ENCODE data around the gene TMEM220.
"Not testable (repeated sequence)": the region's sequence is repeated elsewhere in the genome, so short reads cannot be mapped to it uniquely, and the experiment has no call there.

Gene TMEM220

DNA sequence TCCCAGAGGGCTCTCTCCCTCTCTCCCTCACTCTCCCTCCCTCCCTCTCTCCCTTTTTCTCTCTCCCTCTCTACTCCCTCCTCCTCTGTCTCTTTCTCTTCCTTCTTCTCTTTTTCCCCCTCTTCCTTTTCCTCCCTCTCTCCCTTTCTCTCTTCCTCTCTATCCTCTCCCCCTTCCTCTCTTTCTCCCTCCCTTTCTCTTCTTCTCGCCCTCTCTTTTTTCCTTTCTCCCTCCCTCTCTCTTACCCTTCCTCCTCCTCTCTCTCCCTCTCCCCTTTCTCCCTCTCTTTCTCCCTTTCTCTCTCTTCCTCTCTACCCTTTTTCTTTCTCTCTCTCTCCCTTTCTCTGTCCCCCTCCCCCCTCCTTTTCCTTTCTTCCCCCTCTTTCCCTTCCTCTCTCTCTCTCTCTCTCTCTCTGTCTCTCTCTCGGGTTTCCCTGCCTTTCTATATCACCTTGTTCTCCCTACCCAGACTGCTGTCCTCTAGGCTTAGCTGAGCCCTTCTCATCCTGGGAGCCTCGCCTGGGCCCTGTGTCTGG, 25.8 kb upstream of the TMEM220 start:
- H3K4me3 ChIP-seq (ENCODE audit: low read depth, low read length) = no peak overlapping the region

GRCh38 chr17:10754861-10755591, 25.2 kb upstream of the TMEM220 start:
- H3K4me3 ChIP-seq (ENCODE audit: low read depth, low read length) = peak overlapping the region; percentile 1

- H3K4me3 ChIP-seq (ENCODE audit: low read depth, low read length) = no peak overlapping the region
Observed at GRCh38 chr17:10754109-10754508, 24.3 kb upstream of the TMEM220 start.

GRCh38 chr17:10752696-10753095, 22.9 kb upstream of the TMEM220 start:
- no peak overlapping the region for H3K4me3 ChIP-seq (ENCODE audit: low read depth, low read length)

- no peak overlapping the region for H3K4me3 ChIP-seq (ENCODE audit: low read depth, low read length)
Observed at GRCh38 chr17:10751563-10751962, 21.7 kb upstream of the TMEM220 start.

- H3K4me3 ChIP-seq (ENCODE audit: low read depth, low read length) = no peak overlapping the region
Observed at GRCh38 chr17:10750210-10750609, 20.4 kb upstream of the TMEM220 start.

GRCh38 chr17:10748531-10749181, 18.8 kb upstream of the TMEM220 start:
- H3K4me3 ChIP-seq (ENCODE audit: low read depth, low read length) = no peak overlapping the region

- no peak overlapping the region for H3K4me3 ChIP-seq (ENCODE audit: low read depth, low read length)
Observed at GRCh38 chr17:10745231-10745630, 15.4 kb upstream of the TMEM220 start.

- H3K4me3 ChIP-seq (ENCODE audit: low read depth, low read length) = no peak overlapping the region
Observed at GRCh38 chr17:10744501-10745000, 14.7 kb upstream of the TMEM220 start.

GRCh38 chr17:10743316-10744009, 13.6 kb upstream of the TMEM220 start:
- no peak overlapping the region for H3K4me3 ChIP-seq (ENCODE audit: low read depth, low read length)

- no peak overlapping the region for H3K4me3 ChIP-seq (ENCODE audit: low read depth, low read length)
Observed at GRCh38 chr17:10742431-10742830, 12.6 kb upstream of the TMEM220 start.

GRCh38 chr17:10741416-10742135, 11.8 kb upstream of the TMEM220 start:
- H3K4me3 ChIP-seq (ENCODE audit: low read depth, low read length) = no peak overlapping the region

DNA sequence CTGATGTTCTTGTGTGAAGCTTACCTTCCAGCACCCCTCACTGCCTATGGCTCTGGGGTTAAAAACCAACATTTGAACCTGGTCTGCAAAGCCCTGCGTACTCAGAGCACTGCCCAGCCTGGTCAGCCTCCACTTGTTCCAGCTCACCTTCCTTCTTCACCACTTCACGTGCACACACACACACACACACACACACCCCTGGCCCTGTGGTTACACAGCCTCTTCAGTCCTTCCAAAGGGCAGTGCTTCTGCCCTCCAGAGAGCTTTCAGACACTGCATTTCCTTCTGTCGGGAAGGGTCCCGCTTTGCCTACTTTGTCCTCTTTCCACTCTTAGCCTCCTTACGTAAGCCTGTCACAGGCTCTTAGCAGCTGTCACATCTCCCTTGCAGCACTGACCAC, 9.6 kb upstream of the TMEM220 start:
- H3K4me3 ChIP-seq (ENCODE audit: low read depth, low read length) = no peak overlapping the region

GRCh38 chr17:10738521-10739258, 8.9 kb upstream of the TMEM220 start:
- H3K4me3 ChIP-seq (ENCODE audit: low read depth, low read length) = no peak overlapping the region

DNA sequence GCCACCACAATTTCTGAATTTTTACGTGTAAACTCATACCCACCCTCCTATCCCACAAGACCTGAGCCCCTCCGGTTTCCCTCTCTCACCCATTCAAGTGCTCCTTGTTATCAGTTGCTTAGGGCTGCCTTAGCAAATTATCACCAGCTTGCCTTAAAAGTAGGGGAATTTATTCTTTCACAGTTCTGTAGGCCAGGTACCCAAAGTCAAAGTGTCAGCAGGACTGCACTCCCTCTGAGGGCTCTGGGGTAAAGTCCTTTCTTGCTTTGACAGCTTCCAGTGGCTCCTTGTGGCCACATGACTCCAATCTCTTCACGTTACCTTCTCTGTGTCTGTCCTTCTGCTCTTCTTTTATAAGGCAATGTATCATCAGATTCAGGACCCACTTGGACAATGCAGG, 7.9 kb upstream of the TMEM220 start:
- no peak overlapping the region for H3K4me3 ChIP-seq (ENCODE audit: low read depth, low read length)

DNA sequence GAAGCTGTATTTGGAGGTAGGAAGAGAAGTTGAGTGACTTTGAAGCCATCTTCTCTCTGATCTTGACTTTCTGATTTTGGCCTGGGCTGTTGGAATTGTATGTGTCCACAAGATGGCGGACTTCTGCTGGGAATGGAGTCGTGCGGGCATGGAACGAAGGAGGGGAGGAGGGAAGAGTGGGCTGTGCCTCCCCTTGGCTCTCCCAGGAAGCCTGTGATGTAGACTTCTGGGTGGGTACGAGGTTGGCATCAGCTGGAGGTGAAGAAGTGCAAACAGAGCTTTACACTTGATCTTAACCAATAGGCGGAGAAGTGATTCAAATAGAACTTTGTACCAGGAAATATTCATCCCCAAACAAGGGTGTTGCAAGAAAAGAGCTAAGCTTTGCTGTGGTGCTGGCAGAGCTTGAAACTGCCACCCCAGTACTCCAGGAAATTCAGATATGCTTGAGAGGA, 7.4 kb upstream of the TMEM220 start:
- H3K4me3 ChIP-seq (ENCODE audit: low read depth, low read length) = no peak overlapping the region

DNA sequence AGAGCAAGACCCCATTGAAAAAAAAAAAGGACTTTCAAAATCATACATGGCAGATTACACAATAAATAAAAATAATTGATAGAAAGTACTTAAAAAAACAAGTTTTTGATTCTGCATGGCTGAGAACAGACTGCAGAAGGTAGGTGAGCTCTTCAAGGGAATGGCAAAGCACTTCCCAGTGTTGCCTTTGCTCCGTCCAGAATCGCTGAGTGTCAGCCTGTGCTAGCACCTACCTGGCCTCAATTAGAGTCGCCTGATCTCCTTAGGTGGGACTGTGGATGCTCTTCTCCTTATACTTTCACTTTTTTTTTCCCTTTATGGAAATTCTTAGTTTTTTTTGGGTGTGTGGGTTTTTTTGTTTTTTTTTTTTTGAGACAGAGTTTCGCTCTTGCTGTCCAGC, 6.0 kb upstream of the TMEM220 start:
- H3K4me3 ChIP-seq (ENCODE audit: low read depth, low read length) = no peak overlapping the region

DNA sequence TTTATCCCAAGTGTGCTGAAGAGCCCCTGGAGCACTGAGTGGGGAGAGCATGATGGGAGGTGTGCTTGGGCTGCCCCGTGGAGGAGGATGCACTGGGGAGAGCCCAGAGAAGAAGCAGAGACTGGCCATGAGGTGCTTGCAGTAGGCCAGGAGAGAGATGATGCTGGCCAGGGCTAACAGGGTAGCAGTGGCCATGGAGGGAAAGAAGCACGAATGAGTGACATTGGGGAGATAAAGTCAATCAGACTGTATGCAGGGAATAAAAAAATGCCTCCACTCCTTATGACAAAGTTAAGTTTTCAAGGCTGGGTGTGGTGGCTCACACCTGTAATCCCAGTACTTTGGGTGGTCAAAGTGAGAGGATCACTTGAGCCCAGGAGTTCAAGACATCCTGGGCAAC, 5.4 kb upstream of the TMEM220 start:
- H3K4me3 ChIP-seq (ENCODE audit: low read depth, low read length) = no peak overlapping the region

DNA sequence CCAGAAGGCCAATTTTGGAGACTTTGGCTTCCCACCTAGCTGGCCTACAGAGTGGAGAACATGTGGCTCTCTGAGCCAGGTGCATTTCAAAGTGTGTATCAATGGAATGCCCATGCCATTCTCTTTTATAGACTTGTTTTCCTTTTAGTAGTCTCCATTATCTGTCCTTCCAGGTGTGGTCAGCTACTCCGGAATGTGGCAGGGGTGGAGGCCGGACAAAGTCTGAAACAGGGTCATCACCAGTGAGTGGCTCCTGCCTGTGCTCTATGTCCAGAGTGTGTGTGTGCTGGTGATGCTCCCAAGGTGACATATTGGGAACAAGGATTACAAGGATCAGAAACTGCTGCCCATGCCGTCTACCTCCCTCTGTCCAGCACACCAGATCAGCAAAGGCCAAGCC, 3.8 kb upstream of the TMEM220 start:
- no peak overlapping the region for H3K4me3 ChIP-seq (ENCODE audit: low read depth, low read length)

DNA sequence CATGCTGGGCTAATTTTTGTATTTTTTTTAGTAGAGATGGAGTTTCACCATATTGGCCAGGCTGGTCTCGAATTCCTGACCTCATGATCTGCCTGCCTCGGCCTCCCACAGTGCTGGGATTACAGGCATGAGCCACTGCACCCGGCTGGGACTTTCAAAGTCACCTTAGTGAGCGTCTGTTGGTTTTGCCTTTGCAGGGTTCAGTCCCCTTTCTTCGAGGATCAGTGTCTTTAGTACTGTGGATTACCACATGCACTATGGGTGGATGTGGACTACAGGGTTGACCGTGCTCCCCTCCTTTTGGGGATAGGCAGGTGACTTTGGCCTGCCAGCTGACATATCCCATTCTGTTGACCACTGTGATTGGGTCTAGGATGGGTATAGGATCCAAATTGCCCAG, 2.3 kb upstream of the TMEM220 start:
- H3K4me3 ChIP-seq (ENCODE audit: low read depth, low read length) = not testable (repeated sequence)
